GDM1 (cell line): ENCODE results near the gene HYCC2.
"Not testable (repeated sequence)": the region's sequence is repeated elsewhere in the genome, so short reads cannot be mapped to it uniquely, and the experiment has no call there.

Source experiments
- DNase-seq: peaks from one replicate; lab custom pipeline; 2025; lab: John Stamatoyannopoulos, UW

The HYCC2 gene

DNA sequence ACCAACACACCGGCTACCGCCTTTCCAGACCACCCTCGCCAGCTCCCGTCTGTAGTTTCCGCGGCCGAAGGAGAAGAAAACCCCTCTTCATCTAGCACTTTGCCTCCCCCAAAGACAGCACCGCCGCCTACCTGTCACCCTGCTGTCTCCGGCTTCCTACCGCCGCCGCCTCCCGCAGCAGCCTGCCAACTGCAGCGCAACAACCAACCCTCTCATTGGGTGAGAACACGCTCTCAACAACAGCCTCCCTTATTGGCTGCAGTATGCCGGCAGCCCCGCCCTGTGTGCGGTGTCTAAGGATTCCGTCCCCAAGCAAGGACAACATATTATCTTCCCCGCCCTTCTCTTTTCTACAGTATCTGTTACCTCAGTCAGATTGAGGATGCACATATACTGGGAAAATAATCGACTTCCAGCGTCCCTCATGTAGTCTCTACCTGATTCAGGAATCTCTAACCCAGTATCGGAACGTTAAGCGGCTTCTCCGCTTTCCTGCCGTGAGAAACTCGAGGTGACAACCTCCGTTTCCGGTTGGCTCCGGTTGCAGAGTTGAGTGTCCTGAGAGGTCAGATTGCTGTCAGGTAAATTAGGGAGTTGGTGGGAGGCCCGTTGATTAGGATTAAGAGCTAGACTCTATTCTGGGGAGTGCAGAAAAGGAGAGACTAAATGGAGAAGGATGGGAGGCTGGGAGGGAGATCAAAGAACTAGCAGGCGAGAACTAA is at the start of gene HYCC2, which contains the start of gene NDUFB3:
Gene HYCC2 (minus strand): TSS at position 193 of the 722 bp plus-strand sequence. CDS start 47,662 bp downstream, outside the sequence.
Gene NDUFB3 (plus strand): TSS at position 523 of the 722 bp plus-strand sequence. CDS start 6,882 bp downstream, outside the sequence.
- DNase-seq, result peak; percentile 89

DNA sequence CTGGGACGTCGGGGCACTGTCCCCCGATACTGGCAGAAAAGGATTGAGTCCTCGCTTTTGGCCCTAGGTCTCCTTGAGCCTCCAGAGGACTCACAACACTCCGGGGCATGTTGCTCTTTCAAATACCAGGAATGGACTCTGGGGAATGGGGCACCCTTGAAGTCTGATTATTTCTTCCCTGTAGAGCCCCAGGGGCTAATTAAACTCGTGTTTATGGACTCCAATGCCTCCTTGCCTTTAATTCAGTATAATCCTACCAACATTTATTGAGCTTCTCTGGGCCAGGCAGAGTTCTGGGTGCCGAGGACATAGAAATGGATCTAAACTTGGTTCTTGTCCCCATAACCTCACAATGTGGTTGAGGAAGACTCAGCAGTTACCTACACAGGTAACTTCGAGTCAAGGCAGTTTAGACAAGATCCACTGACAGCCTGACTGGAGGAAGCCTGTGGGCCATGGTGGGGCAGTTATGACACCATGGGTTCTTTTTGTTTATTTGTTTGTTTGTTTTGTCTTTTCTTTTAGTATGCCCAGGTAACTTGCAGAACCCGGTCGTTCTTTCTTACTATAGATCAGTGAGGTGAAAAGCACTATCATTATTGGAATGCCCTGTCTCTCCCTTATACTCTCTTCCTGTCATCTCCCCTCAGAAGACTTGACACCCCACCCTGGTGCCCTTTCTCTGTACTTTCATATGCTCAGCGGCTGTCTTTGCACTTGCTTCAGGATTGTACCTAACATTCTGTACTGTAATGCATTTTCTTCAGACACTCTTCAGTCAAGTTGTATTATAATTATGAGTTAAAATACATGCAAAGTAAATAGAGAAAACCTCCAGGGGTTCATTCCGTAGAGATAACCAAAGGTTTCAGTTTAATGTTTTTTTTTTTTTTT is 47.7 kb upstream of the HYCC2 start:
- DNase-seq, result no peak

DNA sequence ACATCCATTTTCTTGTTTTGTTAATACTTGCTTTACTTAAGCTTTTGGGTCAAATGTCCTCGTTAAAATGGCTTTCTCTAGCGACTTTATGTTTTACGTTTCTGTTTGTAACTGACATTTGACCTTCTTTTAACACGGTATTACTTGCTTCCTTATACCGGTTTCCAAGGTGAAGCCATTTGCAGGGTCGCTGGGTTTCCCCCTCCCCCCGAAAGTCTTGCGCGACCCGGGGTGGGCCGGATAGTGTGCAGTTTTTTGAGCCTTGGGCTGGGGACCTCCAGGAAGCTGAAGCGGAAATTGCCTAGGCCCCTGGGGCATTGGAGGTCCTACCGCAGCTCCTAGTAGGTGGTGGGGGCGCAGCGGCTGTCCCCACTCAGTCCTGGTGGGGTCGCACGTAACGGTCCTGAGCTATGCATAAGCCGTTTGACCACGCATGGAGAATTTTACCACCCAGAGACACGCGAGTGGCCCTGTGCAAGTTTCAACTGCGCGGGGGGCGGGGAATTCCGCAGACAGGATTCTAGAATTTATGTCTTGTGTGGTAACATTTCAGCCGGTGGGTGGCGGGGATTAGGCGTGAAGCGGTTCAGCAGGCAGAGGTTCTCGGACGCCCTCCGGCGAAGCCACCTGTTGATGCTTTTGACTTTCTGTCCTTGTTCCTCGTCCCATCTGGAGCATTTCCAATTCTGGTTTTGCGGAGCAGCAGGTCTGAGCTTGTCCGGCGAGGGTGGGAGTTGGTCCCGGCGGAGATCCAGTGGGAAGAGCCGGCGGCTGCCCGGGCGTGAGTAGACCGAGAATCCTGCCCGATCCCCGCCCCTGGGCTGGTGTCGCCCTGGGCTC is 46.9 kb upstream of the HYCC2 start:
- peak; percentile 81 for DNase-seq

DNA sequence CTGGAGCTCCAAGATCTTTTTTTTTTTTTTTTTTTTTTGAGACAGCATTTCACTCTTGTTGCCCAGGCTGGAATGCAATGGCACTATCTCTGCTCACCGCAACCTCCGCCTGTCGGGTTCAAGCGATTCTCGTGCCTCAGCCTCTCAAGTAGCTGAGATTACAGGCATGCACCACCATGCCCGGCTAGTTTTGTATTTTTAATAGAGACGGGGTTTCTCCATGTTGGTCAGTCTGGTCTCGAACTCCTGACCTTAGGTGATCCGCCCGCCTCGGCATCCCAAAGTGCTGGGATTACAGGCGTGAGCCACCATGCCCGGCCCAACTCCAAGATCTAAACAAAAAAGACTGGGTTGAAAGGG is 46.2 kb upstream of the HYCC2 start:
- DNase-seq, result not testable (repeated sequence)

DNA sequence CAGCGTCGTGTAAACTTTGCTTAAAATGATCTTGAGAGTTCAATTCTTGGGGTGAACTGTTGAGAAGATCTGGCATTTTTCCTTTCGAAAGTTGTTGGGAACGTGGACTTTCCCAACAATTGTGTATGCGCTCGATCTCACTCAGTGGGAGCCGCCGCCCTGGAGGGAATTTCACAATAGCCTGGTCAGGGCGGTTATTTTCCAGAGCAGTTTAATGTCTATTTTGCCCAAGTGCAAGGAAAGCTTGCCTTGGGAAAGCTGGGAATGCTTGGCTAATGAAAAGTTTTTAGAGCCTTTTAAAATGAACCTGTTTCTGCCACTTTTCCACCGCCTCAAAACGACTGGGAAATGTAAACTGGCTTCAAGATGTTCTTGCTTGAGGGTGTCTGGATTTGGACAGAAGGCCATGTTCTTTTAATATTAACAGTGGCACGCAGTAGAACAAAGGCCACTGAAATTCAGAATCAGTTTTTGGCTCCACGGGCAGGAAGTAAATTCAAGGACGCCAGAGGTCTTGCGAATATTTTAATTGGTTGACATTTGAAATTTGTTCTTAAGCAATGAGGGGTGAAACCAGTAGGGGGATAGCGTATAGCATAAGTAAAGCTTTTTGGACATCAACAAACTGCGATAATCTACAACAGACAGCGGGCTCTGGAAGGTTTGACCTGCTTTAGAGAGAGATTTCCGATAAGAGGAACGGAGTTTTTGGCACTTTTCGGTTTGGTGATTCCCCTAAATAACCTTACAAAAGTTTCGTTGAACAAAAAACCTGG is 45.7 kb upstream of the HYCC2 start:
- DNase-seq, result peak; percentile 51

DNA sequence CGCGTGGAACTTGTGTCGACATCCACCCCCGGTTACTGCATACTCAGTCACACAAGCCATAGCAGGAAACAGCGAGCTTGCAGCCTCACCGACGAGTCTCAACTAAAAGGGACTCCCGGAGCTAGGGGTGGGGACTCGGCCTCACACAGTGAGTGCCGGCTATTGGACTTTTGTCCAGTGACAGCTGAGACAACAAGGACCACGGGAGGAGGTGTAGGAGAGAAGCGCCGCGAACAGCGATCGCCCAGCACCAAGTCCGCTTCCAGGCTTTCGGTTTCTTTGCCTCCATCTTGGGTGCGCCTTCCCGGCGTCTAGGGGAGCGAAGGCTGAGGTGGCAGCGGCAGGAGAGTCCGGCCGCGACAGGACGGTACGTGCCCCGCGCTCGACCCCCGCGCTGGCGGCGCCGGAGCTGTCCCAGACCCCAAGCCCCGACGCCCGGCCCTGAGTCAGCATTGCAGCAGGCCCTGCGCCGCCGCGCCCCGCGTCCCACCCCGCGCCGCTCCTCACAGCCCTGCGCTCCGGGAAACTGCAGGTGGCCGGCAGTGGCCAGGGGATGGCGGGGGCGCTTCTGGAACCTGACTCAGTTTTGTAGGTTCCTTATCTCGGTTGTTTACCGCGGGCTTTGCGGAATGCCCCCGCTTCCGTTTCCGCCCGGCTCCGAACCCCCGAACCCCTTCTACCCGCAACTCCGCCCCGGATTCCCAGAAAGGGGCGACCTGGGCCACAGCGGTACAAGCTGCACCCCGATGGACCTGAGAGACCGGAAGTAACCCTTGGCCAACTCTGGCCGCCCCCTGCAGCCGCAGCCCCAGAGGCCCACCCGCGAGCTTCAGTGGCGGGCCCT is 44.9 kb upstream of the HYCC2 start, which contains the start of gene CFLAR:
Gene CFLAR (plus strand): TSS at position 50 of the 844 bp plus-strand sequence. CDS start 13,702 bp downstream, outside the sequence.
- DNase-seq, result peak; percentile 73

DNA sequence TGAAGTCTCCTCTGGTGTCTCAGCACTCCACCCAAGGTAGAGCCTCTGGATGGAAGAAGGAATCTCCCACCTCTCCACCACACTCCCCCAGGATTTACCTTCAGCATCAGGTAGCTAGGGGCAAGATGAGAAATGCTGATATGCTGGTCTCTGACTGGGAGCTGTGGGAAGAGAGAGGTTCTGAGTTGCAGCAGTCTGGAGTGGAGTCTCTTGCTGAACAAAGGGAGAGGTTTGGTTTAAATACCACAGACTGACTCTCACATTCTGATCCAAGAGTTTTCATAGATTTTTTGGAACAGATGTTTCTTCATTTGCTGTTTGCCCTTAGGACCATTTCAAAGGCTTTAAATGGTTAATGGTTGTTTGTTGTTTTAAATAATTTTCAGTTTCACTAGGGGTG is 43.4 kb upstream of the HYCC2 start:
- no peak for DNase-seq

DNA sequence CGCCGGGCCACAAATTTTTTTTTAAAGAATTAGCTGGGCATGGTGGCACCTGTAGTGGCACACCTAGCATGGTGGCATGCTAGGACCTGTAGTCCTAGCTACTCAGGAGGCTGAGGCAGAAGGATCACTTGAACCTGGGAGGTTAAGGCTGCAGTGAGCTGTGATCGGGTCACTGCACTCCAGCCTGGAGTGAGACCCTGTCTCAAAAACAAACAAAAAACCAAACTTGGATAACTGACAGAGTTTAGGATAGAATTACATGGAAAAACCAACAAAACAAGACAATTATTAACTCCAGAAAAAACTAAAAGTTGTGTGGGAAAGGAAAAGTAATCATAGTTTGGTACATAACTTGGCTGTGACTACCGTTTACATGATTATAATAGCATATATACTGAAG is 42.9 kb upstream of the HYCC2 start:
- no peak for DNase-seq

DNA sequence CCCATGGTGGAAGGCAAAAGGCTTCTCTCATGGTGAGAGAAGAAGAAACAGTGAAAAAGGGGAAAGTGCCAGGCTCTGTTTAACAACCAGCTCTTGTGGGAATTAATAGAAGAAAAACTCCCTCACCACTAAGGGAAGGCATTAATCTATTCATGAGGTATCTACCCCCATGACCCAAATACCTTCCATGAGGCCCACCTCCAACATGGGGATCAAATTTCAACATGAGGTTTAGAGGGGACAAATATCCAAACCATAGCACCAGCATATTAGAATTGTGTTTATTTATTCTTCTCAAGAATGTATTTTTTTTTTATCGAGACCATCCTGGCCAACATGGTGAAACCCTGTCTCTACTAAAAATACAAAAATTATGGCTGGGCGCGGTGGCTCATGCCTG is 39.6 kb upstream of the HYCC2 start:
- no peak for DNase-seq

DNA sequence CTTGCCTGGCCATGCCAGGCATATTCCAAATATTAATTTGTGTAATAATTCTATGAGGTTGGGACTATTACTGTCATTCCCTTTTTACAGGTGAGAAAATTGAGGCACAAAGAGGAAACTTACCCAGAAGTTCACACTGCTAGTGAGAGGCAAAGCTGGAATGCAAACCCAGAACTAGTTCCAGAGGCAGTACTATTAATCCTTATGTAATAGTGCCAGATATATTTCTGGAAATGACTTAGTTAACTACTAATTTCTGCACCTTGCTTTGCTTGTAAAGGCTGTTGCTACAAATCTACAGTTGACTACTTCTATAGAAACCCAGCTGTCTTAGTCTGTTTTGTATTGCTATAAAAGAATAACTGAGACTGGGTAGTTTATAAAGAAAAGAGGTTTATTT is 39.1 kb upstream of the HYCC2 start:
- no peak for DNase-seq

DNA sequence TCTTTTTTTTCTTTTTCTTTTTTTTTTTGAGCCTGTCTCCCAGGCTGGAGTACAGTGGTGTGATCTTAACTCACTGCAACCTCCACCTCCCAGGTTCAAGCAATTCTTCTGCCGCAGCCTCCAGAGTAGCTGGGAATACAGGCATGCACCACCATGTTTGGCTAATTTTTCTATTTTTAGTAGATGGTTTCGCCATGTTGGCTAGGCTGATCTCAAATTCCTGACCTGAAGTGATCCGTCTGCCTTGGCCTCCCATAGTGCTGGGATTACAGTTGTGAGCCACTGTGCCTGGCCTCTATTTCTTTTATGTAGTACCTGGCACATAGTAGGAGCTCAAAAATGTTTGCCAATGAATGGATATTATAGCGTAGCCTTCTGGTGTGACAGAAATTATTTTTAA is 37.7 kb upstream of the HYCC2 start:
- no peak for DNase-seq

DNA sequence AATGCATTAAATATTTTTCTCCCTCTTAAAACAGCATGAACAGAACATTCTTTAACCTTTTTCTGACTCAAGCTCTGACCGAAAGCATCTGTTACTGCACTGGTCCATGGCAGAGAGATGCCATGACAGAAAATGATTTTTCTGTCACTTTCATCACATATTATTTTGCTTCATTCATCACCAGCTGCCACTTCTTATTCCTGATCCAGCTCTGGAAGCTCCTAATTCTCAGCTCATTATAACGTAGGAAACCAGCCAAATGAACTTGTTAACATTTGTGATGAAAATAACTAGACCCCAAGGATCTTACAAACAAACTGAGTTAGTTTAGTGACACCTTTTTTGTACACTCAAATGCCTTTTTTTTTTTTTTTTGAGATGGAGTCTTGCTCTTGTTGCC is 36.9 kb upstream of the HYCC2 start:
- no peak for DNase-seq

DNA sequence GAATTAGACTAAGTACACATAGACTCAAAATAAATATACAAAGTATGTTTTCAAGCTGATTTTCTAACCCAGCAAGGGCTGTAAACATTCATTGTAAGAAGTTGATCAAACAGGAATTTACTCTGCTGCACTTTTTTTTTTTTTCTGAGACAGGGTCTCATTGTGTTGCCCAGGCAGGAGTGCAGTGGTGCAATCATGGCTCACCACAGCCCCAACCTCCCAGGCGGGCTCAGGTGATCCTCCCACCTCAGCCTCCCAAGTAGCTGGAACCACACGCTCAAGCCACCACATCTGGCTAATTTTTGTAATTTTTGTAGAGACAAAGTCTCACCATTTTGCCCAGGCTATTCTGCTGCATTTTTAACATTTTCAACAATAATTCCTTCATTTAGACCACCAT is 36.2 kb upstream of the HYCC2 start:
- DNase-seq, result no peak

DNA sequence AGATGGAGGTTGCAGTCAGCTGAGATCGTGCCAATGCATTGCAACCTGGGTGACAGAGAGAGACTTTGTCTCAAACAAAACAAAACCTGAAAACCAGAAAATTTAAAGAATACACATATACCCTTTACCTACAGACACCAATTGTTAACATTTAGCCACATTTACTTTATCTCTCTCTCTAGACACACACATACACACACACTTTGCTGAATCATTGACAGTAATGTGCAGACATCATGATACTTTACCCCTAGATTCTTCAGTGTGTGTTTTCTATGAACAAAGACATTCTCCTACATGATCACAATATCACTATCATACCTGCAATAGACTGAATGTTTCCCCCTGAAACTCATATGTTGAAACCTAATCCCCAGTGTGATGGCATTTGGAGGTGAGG is 34.3 kb upstream of the HYCC2 start:
- no peak for DNase-seq

DNA sequence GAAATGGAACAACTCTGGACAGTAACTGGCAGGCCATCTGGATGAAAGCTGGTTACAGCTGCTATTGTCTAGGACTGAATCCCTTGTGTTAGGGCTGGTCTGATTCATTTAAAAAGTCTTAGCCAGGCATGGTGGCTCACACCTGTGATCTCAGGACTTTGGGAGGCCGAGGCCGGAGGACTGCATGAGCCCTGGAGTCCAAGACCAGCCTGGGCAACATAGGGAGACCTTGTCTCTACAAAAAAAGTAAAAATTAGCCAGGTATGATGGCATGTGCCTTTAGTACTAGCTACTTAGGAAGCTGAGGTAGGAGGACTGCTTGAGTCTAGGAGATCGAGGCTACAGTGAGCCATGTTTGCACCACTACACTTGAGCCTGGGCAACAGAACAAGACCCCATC is 29.0 kb upstream of the HYCC2 start:
- DNase-seq, result no peak

DNA sequence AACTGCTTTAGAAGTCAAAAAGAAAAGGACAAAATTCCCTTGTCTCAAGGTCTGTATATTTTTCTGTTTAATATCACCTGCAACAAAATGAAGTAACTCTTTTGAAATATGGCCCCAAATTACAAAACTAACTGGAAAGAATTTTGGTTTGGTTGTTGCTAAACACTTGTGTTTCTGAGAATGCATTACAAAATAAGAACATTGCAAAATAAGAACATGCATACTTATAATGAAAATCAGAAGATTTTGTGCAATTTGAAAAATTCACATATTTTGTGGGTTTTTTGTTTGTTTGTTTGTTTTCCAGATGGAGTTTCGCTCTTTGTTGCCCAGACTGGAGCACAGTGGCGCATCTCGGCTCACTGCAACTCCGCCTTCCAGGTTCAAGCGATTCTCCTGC is 22.1 kb upstream of the HYCC2 start:
- no peak for DNase-seq

DNA sequence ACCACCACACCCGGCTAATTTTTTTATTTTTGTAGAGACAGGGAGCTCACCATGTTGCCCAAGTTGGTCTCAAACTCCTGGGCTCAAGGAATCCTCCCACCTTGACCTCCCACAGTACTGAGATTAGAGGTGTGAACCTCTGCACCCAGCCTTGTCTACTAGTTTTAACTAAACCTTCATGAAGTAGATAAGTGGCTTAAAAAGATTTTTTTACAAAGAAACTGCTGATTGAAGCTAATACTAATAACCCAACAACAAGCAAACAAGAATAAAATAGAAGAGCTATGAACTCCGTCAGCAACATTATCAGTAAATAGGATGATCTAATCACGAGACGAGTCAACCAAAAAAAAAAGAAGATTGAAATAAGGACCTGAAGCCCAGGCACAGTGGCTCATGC is 19.1 kb upstream of the HYCC2 start:
- no peak for DNase-seq

DNA sequence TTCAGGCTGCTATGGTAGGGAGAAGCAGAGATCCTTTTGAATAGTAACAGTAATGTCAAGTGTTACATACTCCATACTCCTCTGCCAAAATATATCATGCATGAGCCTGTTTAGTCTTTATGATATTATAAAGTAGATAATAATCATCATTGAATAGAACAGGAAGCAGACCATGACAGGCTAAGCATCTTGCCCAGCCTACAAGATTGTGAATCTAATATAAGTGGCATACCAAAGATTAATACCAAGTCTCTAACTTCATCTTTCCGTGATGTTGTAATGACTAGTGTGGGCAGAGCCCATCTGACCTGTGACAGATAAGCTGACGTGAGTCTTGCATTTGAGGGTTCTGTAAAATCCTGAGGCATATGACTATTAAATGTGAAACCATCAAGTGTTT is 13.4 kb upstream of the HYCC2 start:
- DNase-seq, result no peak

DNA sequence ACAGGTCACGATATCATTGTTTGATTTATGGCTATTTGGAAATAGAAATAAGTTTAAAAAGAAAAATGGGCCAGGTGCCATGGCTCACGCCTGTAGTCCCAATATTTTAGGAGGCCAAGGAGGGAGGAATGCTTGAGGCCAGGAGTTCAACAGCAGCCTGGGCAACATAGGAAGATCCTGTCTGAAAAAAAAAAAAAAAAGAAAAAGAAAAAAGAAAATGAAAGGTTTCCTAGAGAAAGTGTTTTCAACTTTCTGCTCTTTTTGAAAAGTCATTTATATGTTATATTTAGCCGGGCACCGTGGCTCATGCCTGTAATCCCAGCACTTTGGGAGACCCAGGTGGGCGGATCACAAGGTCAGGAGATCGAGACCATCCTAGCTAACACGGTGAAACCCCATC is 3.5 kb upstream of the HYCC2 start:
- DNase-seq, result no peak

DNA sequence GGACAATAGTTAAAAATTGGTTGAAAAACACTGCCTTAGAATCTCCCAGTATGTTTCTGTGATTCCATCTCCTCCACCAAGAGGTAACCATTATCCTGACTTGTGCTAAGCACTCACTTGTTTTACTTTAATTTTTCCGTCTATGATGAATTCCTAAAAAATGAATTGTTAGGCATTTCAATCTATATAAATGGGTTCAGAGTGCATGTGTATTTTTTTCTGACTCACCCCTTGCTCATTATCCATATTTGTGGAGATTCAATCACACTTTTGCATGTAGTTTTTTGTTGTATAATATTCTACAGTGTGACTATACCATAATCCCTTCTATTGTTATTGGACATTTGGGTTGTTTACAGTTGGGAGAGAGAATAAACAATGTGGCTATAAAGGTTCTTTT is 1.6 kb upstream of the HYCC2 start:
- no peak for DNase-seq

DNA sequence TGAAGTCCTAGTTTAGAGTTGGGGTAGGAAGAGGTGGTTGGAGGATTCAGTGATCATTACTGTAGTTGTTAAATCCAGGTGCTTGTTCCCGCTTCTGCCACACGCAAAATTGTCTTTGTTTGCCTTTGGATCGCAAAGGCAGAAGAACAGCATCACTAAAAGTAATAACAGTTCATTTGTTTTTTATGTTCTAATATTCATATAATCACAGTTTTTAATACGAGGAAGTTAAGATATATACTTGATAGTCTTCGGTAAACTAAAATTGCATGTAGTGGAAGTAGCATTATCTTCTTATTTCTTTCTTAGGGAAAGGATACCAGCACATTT is 695 bp upstream of the HYCC2 start:
- DNase-seq, result no peak
